SK-N-SH (cell line): Measurements from ENCODE around the gene MINDY4. TPM values are rescaled to one million over a fixed set of nuclear protein-coding genes. Genes with fewer than 3 reads are reported as not detected.

Experiments used
- CTCF ChIA-PET: fragments of 300-600, 350-600 bp; formaldehyde crosslinking; extraction: SDS; loops from one replicate; lab custom pipeline; 2021; lab: Yijun Ruan, JAX
- POLR2A ChIA-PET: fragments of 350-600 bp; sonication (Branson Sonifier 250); formaldehyde crosslinking; extraction: SDS; loops from one replicate; lab custom pipeline; 2020; ENCODE audit warnings: antibody characterized with exemption, inconsistent platforms; lab: Yijun Ruan, JAX
- DNase-seq: peaks from one replicate; pipeline ENCODE4 v3.0.0; 2012
- H2AFZ ChIP-seq: fragments of 200-600 bp; sonication (generic); 2 replicates; pipeline ENCODE4 v1.8.1; 2016; ENCODE audit warnings: antibody characterized with exemption, mild to moderate bottlenecking, low read depth
- H3F3A ChIP-seq: fragments of 200-600 bp; sonication (generic); replicated peaks from 2 replicates; pipeline ENCODE3; 2016; ENCODE audit warnings: antibody characterized with exemption, mild to moderate bottlenecking; ENCODE audit not compliant: insufficient read depth
- H3K27ac ChIP-seq, 2 experiments: fragments of 200-500 bp in 1 of 2; fragments of 200-600 bp in 1 of 2; sonication (Bioruptor generic) in 1 of 2; sonication (generic), shearing (Covaris generic) in 1 of 2; 2 replicates each; pipeline versions ENCODE4 v1.5.1 to v1.6.1; 2014 to 2016; ENCODE audit warnings: low read depth in 2 of 2, inconsistent platforms in 1 of 2, low read length in 1 of 2, mild to moderate bottlenecking in 1 of 2, mixed read lengths in 1 of 2
- H3K27me3 ChIP-seq: fragments of 200-600 bp; sonication (generic), shearing (Covaris generic); 2 replicates; pipeline ENCODE4 v1.6.1; 2016; ENCODE audit warnings: mixed run types; ENCODE audit not compliant: insufficient read depth
- H3K36me3 ChIP-seq, 2 experiments: fragments of 200-500 bp in 1 of 2; fragments of 200-600 bp in 1 of 2; sonication (Bioruptor generic) in 1 of 2; sonication (generic) in 1 of 2; replicated peaks in 1 of 2; 2 replicates each; pipeline versions ENCODE3 to v1.5.1; 2014 to 2016; ENCODE audit warnings: low read length in 1 of 2, mild to moderate bottlenecking in 1 of 2; ENCODE audit not compliant: insufficient read depth in 2 of 2, control insufficient read depth in 1 of 2
- H3K4me1 ChIP-seq, 2 experiments: fragments of 200-500 bp in 1 of 2; fragments of 200-600 bp in 1 of 2; sonication (Bioruptor generic) in 1 of 2; sonication (generic), shearing (Covaris generic) in 1 of 2; 2 replicates each; pipeline versions ENCODE4 v1.5.1 to v1.6.1; 2014 to 2016; ENCODE audit warnings: low read depth in 1 of 2, low read length in 1 of 2, mixed run types in 1 of 2; ENCODE audit not compliant: insufficient read depth in 2 of 2, control insufficient read depth in 1 of 2
- H3K4me2 ChIP-seq: fragments of 200-600 bp; sonication (generic), shearing (Covaris generic); 2 replicates; pipeline ENCODE4 v1.6.1; 2017; ENCODE audit warnings: mixed run types
- H3K4me3 ChIP-seq, 2 experiments: fragments of 200-500 bp in 1 of 2; fragments of 200-600 bp in 1 of 2; sonication (Bioruptor generic) in 1 of 2; sonication (generic), shearing (Covaris generic) in 1 of 2; 2 replicates each; pipeline versions ENCODE4 v1.5.1 to v1.8.1; 2014 to 2016; ENCODE audit warnings: low read depth in 2 of 2, inconsistent platforms in 1 of 2, low read length in 1 of 2, mild to moderate bottlenecking in 1 of 2, mixed read lengths in 1 of 2, moderate library complexity in 1 of 2
- H3K79me2 ChIP-seq: fragments of 200-600 bp; sonication (generic); 2 replicates; pipeline ENCODE4 v1.8.1; 2017; ENCODE audit warnings: mild to moderate bottlenecking; ENCODE audit not compliant: insufficient read depth
- H3K9ac ChIP-seq: fragments of 200-600 bp; sonication (generic); 2 replicates; pipeline ENCODE4 v1.6.1; 2017; ENCODE audit warnings: mixed run types
- H3K9me2 ChIP-seq: fragments of 200-600 bp; sonication (generic); 2 replicates; pipeline ENCODE4 v1.6.1; 2017; ENCODE audit warnings: mixed run types
- H3K9me3 ChIP-seq: fragments of 200-600 bp; sonication (generic); 2 replicates; pipeline ENCODE4 v1.6.1; 2017; ENCODE audit warnings: mixed run types, mild to moderate bottlenecking, moderate library complexity
- H4K20me1 ChIP-seq: fragments of 200-600 bp; sonication (generic); 2 replicates; pipeline ENCODE4 v1.6.1; 2017; ENCODE audit warnings: mild to moderate bottlenecking, mixed run types; ENCODE audit not compliant: insufficient read depth
- CHD2 ChIP-seq: fragments of 150-350 bp; IDR thresholded peaks from 2 replicates; pipeline ENCODE4 v1.6.1; 2018; ENCODE audit warnings: low read length; ENCODE audit not compliant: partially characterized antibody
- ELF1 ChIP-seq: IDR thresholded peaks from 2 replicates; pipeline ENCODE4 v1.4.0; 2012
- EP300 ChIP-seq, 2 experiments: IDR thresholded peaks; 2 replicates each; pipeline versions ENCODE4 v1.4.0 to v1.6.1; 2012; ENCODE audit warnings: borderline replicate concordance in 1 of 2, low read depth in 1 of 2, low read length in 1 of 2
- EZH2phosphoT487 ChIP-seq: fragments of 200-600 bp; sonication (generic); IDR thresholded peaks from 2 replicates; pipeline ENCODE4 v1.6.1; 2017; ENCODE audit warnings: low read depth, mixed run types, mild to moderate bottlenecking, antibody characterized with exemption, moderate library complexity, borderline replicate concordance
- FOSL2 ChIP-seq: IDR thresholded peaks from 2 replicates; pipeline ENCODE4 v1.4.0; 2012; ENCODE audit warnings: low read depth, mild to moderate bottlenecking, moderate library complexity, borderline replicate concordance
- GATA2 ChIP-seq: sonication (generic); formaldehyde crosslinking; IDR thresholded peaks from 2 replicates; pipeline ENCODE4 v1.5.0; 2020; ENCODE audit warnings: mild to moderate bottlenecking, missing genetic modification reagents
- JUND ChIP-seq: IDR thresholded peaks from 2 replicates; pipeline ENCODE4 v1.4.0; 2012
- MAX ChIP-seq: IDR thresholded peaks from 2 replicates; pipeline ENCODE4 v1.4.0; 2012; ENCODE audit warnings: low read depth
- MXI1 ChIP-seq: IDR thresholded peaks from 2 replicates; pipeline ENCODE4 v1.6.1; 2012; ENCODE audit warnings: mild to moderate bottlenecking, low read depth, low read length, improper control_type of control experiment
- NRF1 ChIP-seq: IDR thresholded peaks from 2 replicates; pipeline ENCODE4 v1.6.1; 2012; ENCODE audit warnings: low read depth, mild to moderate bottlenecking, low read length
- RCOR1 ChIP-seq: fragments of 150-350 bp; IDR thresholded peaks from 2 replicates; pipeline ENCODE4 v1.6.1; 2017; ENCODE audit warnings: antibody characterized with exemption, low read length
- REST ChIP-seq: IDR thresholded peaks from 2 replicates; pipeline ENCODE4 v1.6.1; 2012; ENCODE audit warnings: mild to moderate bottlenecking, low read depth, low read length, moderate library complexity
- RFX5 ChIP-seq: IDR thresholded peaks from 2 replicates; pipeline ENCODE4 v1.6.1; 2012; ENCODE audit warnings: mild to moderate bottlenecking, improper control_type of control experiment, low read length
- RXRA ChIP-seq: IDR thresholded peaks from 2 replicates; pipeline ENCODE4 v1.4.0; 2012; ENCODE audit warnings: low read depth, mild to moderate bottlenecking, borderline replicate concordance
- SIN3A ChIP-seq: IDR thresholded peaks from 2 replicates; pipeline ENCODE4 v1.6.1; 2012; ENCODE audit warnings: low read depth, mild to moderate bottlenecking, low read length, moderate library complexity, borderline replicate concordance
- TAF1 ChIP-seq: IDR thresholded peaks from 2 replicates; pipeline ENCODE4 v1.6.1; 2012; ENCODE audit warnings: low read depth, mild to moderate bottlenecking, low read length, moderate library complexity, borderline replicate concordance
- TEAD4 ChIP-seq: IDR thresholded peaks from 2 replicates; pipeline ENCODE4 v1.4.0; 2012; ENCODE audit warnings: mild to moderate bottlenecking, borderline replicate concordance; ENCODE audit not compliant: insufficient read depth
- USF1 ChIP-seq: IDR thresholded peaks from 2 replicates; pipeline ENCODE4 v1.4.0; 2012; ENCODE audit warnings: low read depth, borderline replicate concordance
- USF2 ChIP-seq: fragments of 150-350 bp; IDR thresholded peaks from 2 replicates; pipeline ENCODE4 v1.6.1; 2017; ENCODE audit warnings: antibody characterized with exemption, low read length, low read depth, borderline replicate concordance
- WGBS: methylation state at CpG from one replicate; pipeline ENCODE4 v1.1.6; 2017; ENCODE audit warnings: low lambda C conversion rate; 5-methylcytosine and 5-hydroxymethylcytosine counted together
- polyA plus RNA-seq, 3 experiments: library from polyadenylated mRNA; depleted of rRNA; stranded (reverse); fragments of >200 nt; gene quantifications; 2 replicates each; pipeline ENCODE4 v1.2.3, GENCODE V29; 2012

The MINDY4 gene
- polyA plus RNA-seq, 1 of the 3 experiments (the other 2 are of a cell fraction), result 1.8 TPM

DNA sequence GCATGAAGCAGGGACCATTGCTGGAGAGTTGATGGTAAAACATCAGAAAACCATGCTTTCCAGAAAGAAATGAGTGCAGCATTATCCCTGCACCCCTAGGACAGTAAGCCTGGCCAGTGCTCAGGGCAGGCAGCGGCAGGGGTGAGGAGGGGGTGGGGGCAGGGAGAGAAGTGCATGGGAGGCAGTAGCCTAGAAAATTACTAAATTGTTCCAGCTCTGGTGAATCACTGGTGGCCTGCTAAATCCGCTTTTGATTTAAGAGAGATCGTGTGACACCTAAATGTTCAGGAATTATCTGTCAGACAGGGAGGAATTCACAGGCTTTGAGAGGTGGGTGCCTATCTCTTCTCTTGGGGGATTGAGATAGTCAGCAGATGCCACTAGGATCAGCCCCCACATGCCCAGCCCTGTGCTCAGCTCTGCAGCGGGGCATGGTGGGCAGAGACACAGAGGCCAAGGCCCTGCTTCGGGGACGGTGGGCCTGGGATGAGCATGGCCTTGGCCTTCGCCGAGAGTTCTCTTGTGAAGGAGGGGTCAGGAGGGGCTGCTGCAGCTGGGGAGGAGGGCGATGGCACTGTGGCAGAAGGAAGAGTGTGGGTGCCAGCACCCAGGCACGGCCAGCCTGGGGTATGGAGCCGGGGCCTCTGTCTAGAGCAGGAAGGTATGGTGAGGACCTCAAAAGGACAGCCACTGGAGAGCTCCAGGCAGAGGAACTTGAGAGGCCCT, 135.5 kb downstream of the MINDY4 start (continued):
- TF ChIP-seq MAX, result no peak
- TF ChIP-seq RFX5, result no peak
- no peak for TF ChIP-seq JUND
- TF ChIP-seq MXI1, result no peak
- TF ChIP-seq USF2, result no peak
- no peak for TF ChIP-seq SIN3A
- TF ChIP-seq RXRA, result no peak
- no peak for TF ChIP-seq USF1
- no peak for TF ChIP-seq EZH2phosphoT487
- TF ChIP-seq EP300 (IDR thresholded peaks at IDR 0.05; ENCODE audit: borderline replicate concordance in 1 of 2, low read depth in 1 of 2, low read length in 1 of 2), result no peak; a peak in 1 of 4 replicates
- TF ChIP-seq RCOR1, result no peak

DNA sequence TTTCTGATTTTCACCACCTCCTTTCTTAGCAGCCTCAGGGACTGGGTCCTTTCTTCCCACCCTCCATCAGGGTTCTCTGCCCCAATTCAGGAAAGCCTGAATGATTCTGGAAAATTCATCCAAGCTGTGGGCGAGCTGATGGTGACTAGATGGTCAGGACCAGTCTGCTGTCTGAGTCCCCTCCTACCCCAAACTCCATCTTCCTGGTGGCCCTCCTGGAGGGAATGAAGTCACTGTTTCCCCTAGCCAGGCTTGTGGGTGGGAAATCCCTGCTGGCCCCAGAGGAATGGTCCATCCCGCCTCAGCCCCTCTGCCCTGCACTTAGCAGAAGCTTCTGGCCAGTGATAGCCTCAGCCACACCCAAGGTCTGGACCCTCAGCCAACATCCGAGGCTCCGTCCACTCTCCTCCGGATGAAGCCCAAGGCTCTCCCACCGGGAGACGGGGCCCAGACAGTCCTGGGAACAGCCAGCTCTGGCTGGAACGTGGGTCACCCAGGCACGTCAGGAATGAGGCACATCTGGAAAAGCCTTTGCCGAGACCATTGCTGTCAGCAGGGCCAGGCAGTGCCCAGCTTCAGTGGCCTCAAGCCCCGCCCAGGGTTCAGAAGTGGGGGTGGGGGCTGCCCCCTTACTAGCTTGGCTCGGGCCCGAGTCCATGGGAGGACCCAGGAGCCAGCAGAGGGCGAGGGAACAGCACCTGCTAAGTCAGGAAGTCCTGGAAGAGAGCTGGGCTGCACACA, 136.5 kb downstream of the MINDY4 start:
- H3K4me2 ChIP-seq, result no peak overlapping the region
- no peaks in the 10 kb centered on the region for H4K20me1 ChIP-seq
- ChIA-PET CTCF (interaction anchor here (0.9 to 10.9 kb wide), 8 partner anchors 13 to 215 kb away, joined by 3 to 84 read pairs (median 4); no protein-coding TSS in a partner anchor), POLR2A (no interaction called here)
- H3F3A ChIP-seq, result peaks cover 4% of the 10 kb centered on the region
- 88% methylated on average over 9 of the region's 14 CpGs for WGBS
- no peaks in the 10 kb centered on the region for H3K9me2 ChIP-seq
- H3K4me3 ChIP-seq, result no peak overlapping the region
- H3K27me3 ChIP-seq, result no peaks in the 10 kb centered on the region
- no peak for DNase-seq
- H3K9me3 ChIP-seq, result no peaks in the 10 kb centered on the region
- no peaks in the 10 kb centered on the region for H3K36me3 ChIP-seq
- H3K27ac ChIP-seq, result no peak overlapping the region
- H3K4me1 ChIP-seq, result peaks cover 18 to 63% of the 10 kb centered on the region in 2 experiments; a peak in 3 of 4 replicates
- no peak overlapping the region for H2AFZ ChIP-seq
- H3K79me2 ChIP-seq, result no peaks in the 10 kb centered on the region
- no peak overlapping the region for H3K9ac ChIP-seq
- TF ChIP-seq GATA2, result no peak
- TF ChIP-seq EP300 (IDR thresholded peaks at IDR 0.05; ENCODE audit: borderline replicate concordance in 1 of 2, low read depth in 1 of 2, low read length in 1 of 2), result no peak
- no peak for TF ChIP-seq USF2
- no peak for TF ChIP-seq MAX
- no peak for TF ChIP-seq USF1
- no peak for TF ChIP-seq MXI1
- TF ChIP-seq FOSL2, result no peak
- no peak for TF ChIP-seq TEAD4
- no peak for TF ChIP-seq TAF1
- TF ChIP-seq CHD2, result no peak
- no peak for TF ChIP-seq NRF1
- no peak for TF ChIP-seq ELF1
- TF ChIP-seq REST, result no peak
